HCT116 (cell line): ENCODE measurements around the gene PCBP1. TPM values are rescaled to one million over a fixed set of nuclear protein-coding genes. Genes with fewer than 3 reads are reported as not detected.
A peak's percentile ranks its signal among the peaks of the same experiment; 100 is the strongest.
"Not testable (repeated sequence)": the region's sequence is repeated elsewhere in the genome, so short reads cannot be mapped to it uniquely, and the experiment has no call there.

Experiments used
- ATAC-seq: fragments of 200-7000 bp; cut with Tn5 transposase; 2 replicates; pipeline ENCODE4 v1.9.1; 2020; ENCODE audit warnings: mild to moderate bottlenecking, moderate library complexity
- BruUV-seq: library from RNA; stranded (reverse); fragments of 400-500 nt; replicated peaks from 2 replicates; lab custom pipeline; 2021; lab: Mats Ljungman, UMichigan
- CTCF ChIA-PET: fragments of 300-600 bp; sonication (Branson Sonifier 250); formaldehyde crosslinking; loops from one replicate; lab custom pipeline; 2021; ENCODE audit warnings: antibody characterized with exemption; lab: Charles Lee
- POLR2A ChIA-PET: fragments of 300-600, 350-600 bp; sonication (Branson Sonifier 250); formaldehyde crosslinking; loops from one replicate; lab custom pipeline; 2021; ENCODE audit warnings: antibody characterized with exemption; lab: Charles Lee
- RAD21 ChIA-PET, 2 experiments: fragments of 300-600 bp; sonication (Branson Sonifier 250); formaldehyde crosslinking; loops; one replicate each; lab custom pipeline; 2023; ENCODE audit warnings: low total read pairs in 2 of 2; ENCODE audit not compliant: uncharacterized antibody in 2 of 2, unreplicated experiment in 2 of 2, low non-redundant PET in 1 of 2; lab: Charles Lee
- DNase-seq: peaks from one replicate; pipeline ENCODE4 v3.0.0-alpha.2; 2010; ENCODE audit warnings: low read depth, low spot score
- H2AFZ ChIP-seq: fragments of 200-600 bp; shearing (Covaris generic), sonication (generic); 2 replicates; pipeline ENCODE4 v1.6.1; 2017; ENCODE audit warnings: low read depth, mixed run types, mixed read lengths, antibody characterized with exemption, low read length; ENCODE audit not compliant: poor library complexity, severe bottlenecking
- H3K27ac ChIP-seq: 2 replicates; pipeline ENCODE4 v1.5.1; 2012; ENCODE audit warnings: low read depth, low read length
- H3K27me3 ChIP-seq: fragments of 200-600 bp; sonication (generic); 2 replicates; pipeline ENCODE4 v1.6.1; 2016; ENCODE audit warnings: mixed run types, low read length, mixed read lengths; ENCODE audit not compliant: insufficient read depth
- H3K36me3 ChIP-seq, 2 experiments: fragments of 200-500 bp in 1 of 2; fragments of 200-600 bp in 1 of 2; sonication (Bioruptor generic) in 1 of 2; sonication (generic) in 1 of 2; 2 replicates each; pipeline versions ENCODE4 v1.5.1 to v1.6.1; 2014 to 2016; ENCODE audit warnings: low read length in 2 of 2, inconsistent platforms in 1 of 2, mixed read lengths in 1 of 2, mixed run types in 1 of 2; ENCODE audit not compliant: insufficient read depth in 2 of 2, control insufficient read depth in 1 of 2
- H3K4me1 ChIP-seq, 2 experiments: fragments of 200-600 bp in 1 of 2; sonication (generic) in 1 of 2; 2 replicates each; pipeline versions ENCODE4 v1.5.1 to v1.6.1; 2012 to 2017; ENCODE audit warnings: low read length in 2 of 2, inconsistent platforms in 1 of 2, mild to moderate bottlenecking in 1 of 2, mixed read lengths in 1 of 2, mixed run types in 1 of 2, moderate library complexity in 1 of 2; ENCODE audit not compliant: insufficient read depth in 2 of 2, control insufficient read depth in 1 of 2
- H3K4me2 ChIP-seq: fragments of 200-600 bp; sonication (generic); 2 replicates; pipeline ENCODE4 v1.6.1; 2017; ENCODE audit warnings: mixed run types, low read length, mixed read lengths
- H3K4me3 ChIP-seq, 2 experiments: fragments of 200-600 bp in 1 of 2; sonication (generic) in 1 of 2; replicated peaks in 1 of 2; 2 replicates each; pipeline ENCODE4 v1.5.1; 2011 to 2016; ENCODE audit warnings: low read length in 2 of 2, control low read depth in 1 of 2, low read depth in 1 of 2, mild to moderate bottlenecking in 1 of 2, mixed read lengths in 1 of 2, mixed run types in 1 of 2
- H3K79me2 ChIP-seq: fragments of 200-600 bp; sonication (generic); 2 replicates; pipeline ENCODE4 v1.6.1; 2017; ENCODE audit warnings: mild to moderate bottlenecking, mixed run types, low read length, moderate library complexity, mixed read lengths; ENCODE audit not compliant: insufficient read depth
- H3K9ac ChIP-seq: fragments of 200-600 bp; sonication (generic); 2 replicates; pipeline ENCODE4 v1.6.1; 2016; ENCODE audit warnings: low read length, mixed read lengths
- H3K9me2 ChIP-seq: fragments of 200-600 bp; sonication (generic), shearing (Covaris generic); 2 replicates; pipeline ENCODE4 v1.6.1; 2017; ENCODE audit warnings: mixed run types, mild to moderate bottlenecking, moderate library complexity; ENCODE audit not compliant: insufficient read depth
- H3K9me3 ChIP-seq, 2 experiments: fragments of 200-500 bp in 1 of 2; fragments of 200-600 bp in 1 of 2; sonication (Bioruptor generic) in 1 of 2; sonication (generic) in 1 of 2; 2 replicates each; pipeline ENCODE4 v1.6.1; 2014 to 2017; ENCODE audit warnings: low read length in 2 of 2, mixed read lengths in 2 of 2, inconsistent platforms in 1 of 2, low read depth in 1 of 2, mild to moderate bottlenecking in 1 of 2, mixed run types in 1 of 2, moderate library complexity in 1 of 2; ENCODE audit not compliant: control insufficient read depth in 1 of 2, insufficient read depth in 1 of 2
- H4K20me1 ChIP-seq: fragments of 200-600 bp; sonication (generic), shearing (Covaris generic); 2 replicates; pipeline ENCODE4 v1.6.1; 2017; ENCODE audit warnings: mixed run types, mild to moderate bottlenecking, moderate library complexity; ENCODE audit not compliant: insufficient read depth
- CEBPB ChIP-seq: IDR thresholded peaks from 2 replicates; pipeline ENCODE4 v1.6.1; 2012; ENCODE audit warnings: low read depth
- EGR1 ChIP-seq: IDR thresholded peaks from 2 replicates; pipeline ENCODE4 v1.6.1; 2012; ENCODE audit warnings: low read depth
- ELF1 ChIP-seq: IDR thresholded peaks from 2 replicates; pipeline ENCODE4 v1.6.1; 2012; ENCODE audit warnings: low read depth, borderline replicate concordance
- EZH2 ChIP-seq: fragments of 200-600 bp; sonication (generic); IDR thresholded peaks from 2 replicates; pipeline ENCODE4 v1.6.1; 2017; ENCODE audit warnings: antibody characterized with exemption, mixed run types
- FOSL1 ChIP-seq: IDR thresholded peaks from 2 replicates; pipeline ENCODE4 v1.6.1; 2012; ENCODE audit warnings: low read depth
- JUND ChIP-seq: IDR thresholded peaks from 2 replicates; pipeline ENCODE4 v1.6.1; 2012
- RAD21 ChIP-seq: IDR thresholded peaks from 2 replicates; pipeline ENCODE4 v1.6.1; 2012; ENCODE audit warnings: low read depth, mild to moderate bottlenecking
- SP1 ChIP-seq: IDR thresholded peaks from 2 replicates; pipeline ENCODE4 v1.6.1; 2012; ENCODE audit warnings: low read depth
- TCF7L2 ChIP-seq: IDR thresholded peaks from 2 replicates; pipeline ENCODE4 v1.7.0; 2011; ENCODE audit warnings: borderline replicate concordance, inconsistent platforms; ENCODE audit not compliant: insufficient read depth, insufficient read length; ENCODE audit errors: extremely low read depth
- ZFX ChIP-seq: fragments of 450-650 bp; IDR thresholded peaks from 2 replicates; pipeline ENCODE4 v1.6.1; 2017
- ZNF274 ChIP-seq: fragments of 200-500 bp; sonication (Bioruptor generic); IDR thresholded peaks from 2 replicates; pipeline ENCODE4 v1.6.1; 2014; ENCODE audit warnings: mild to moderate bottlenecking, low read depth, low read length, inconsistent platforms
- intact Hi-C: fragments of 100-400 bp; cut with micrococcal nuclease; formaldehyde crosslinking; loops from 2 replicates; pipeline ENCODE4 v1.10.0; 2022
- total RNA-seq: library from RNA; stranded (reverse); gene quantifications from one replicate; pipeline ENCODE4 v1.2.1, GENCODE V29; 2021; ENCODE audit not compliant: unreplicated experiment
- TF ChIP-seq, protein P1 (sequence below): IDR thresholded peaks from 2 replicates; pipeline ENCODE4 v1.6.1; 2012
- TF ChIP-seq, protein P2 (sequence below): IDR thresholded peaks from 2 replicates; pipeline ENCODE4 v1.6.1; 2012; ENCODE audit warnings: low read depth
- TF ChIP-seq, protein P3 (sequence below): IDR thresholded peaks from 2 replicates; pipeline ENCODE4 v1.6.1; 2012
- TF ChIP-seq, protein P4 (sequence below): IDR thresholded peaks from 2 replicates; pipeline ENCODE4 v1.6.1; 2011; ENCODE audit warnings: mild to moderate bottlenecking, low read length, moderate library complexity; ENCODE audit not compliant: insufficient replicate concordance; ENCODE audit errors: extremely low read depth

Gene PCBP1
- total RNA-seq, 1 experiment from 2014 or later, result 256 TPM

DNA sequence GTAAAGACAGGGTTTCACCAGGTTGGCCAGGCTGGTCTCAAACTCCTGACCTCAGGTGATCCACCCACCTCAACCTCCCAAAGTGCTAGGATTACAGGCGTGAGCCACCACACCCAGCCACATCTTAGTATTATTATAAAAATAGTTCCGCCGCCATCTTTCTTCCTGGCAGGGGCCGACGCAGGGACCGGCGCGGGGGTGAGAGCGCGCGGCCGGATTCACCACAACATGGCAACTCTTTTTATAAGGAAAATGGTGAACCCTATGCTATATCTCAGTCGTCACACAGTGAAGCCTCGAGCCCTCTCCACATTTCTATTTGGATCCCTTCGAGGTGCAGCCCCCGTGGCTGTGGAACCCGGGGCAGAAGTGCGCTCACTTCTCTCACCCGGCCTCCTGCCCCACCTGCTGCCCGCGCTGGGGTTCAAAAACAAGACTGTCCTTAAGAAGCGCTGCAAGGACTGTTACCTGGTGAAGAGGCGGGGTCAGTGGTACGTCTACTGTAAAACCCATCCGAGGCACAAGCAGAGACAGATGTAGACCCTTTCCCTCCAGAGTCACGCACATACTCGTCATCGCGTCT, 15.1 kb downstream of the PCBP1 start:
- H3K9me3 ChIP-seq, H3K27me3 ChIP-seq, H3K79me2 ChIP-seq, H3K4me3 ChIP-seq, DNase-seq, H2AFZ ChIP-seq, intact Hi-C loops, POLR2A ChIA-PET, CTCF ChIA-PET, H3K9me2 ChIP-seq, H3K27ac ChIP-seq, H3K9ac ChIP-seq, H3K4me2 ChIP-seq, H3K36me3 ChIP-seq, BruUV-seq, ATAC-seq, RAD21 ChIA-PET, H4K20me1 ChIP-seq: not testable (repeated sequence)
- H3K4me1 ChIP-seq, result peaks cover 26 to 38% of the 10 kb centered on the region in 2 experiments

DNA sequence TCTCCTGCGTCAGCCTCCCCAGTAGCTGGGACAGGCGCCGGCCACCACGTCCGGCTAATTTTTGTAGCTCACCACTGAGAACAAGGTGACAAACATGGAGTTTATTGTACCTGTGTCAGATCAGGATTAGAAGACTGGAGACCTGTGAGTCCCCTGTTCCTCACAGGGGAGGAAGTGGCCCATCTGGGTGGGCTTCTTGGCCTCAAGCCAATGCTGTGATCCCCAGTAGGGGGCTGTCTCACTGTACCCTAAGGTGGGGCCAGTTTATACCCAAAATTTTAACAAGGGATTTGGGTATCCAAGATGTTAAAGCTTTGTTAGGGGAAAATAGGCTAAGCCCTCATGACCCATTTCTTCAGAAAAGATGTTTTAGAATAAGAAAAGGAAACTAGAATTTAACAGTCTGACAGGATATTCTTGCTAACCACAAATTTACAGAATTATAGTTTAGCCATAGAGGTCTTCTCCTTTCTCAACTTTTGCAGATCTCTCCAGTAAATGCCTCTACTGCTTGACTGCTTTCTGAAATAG, 16.3 kb downstream of the PCBP1 start:
- ChIA-PET POLR2A (interaction anchor here (1.3 to 1.8 kb wide), 3 partner anchors 18 to 33 kb away, joined by 5 to 11 read pairs (median 7); no protein-coding TSS in a partner anchor), RAD21 (no interaction called here), CTCF (no interaction called here)
- Histone ChIP-seq H2AFZ (peak overlapping the region; percentile 97), H3K9ac (0 out of 2 replicates have a peak overlapping the region, but pooled peaks have one; percentile 35), H3K36me3 (no peaks in the 10 kb centered on the region), H3K4me1 (peaks cover 38 to 49% of the 10 kb centered on the region in 2 experiments), H3K9me3 (no peaks in the 10 kb centered on the region), H3K9me2 (no peaks in the 10 kb centered on the region), H3K79me2 (no peaks in the 10 kb centered on the region), H3K4me3 (no peak overlapping the region), H4K20me1 (no peaks in the 10 kb centered on the region), H3K27ac (peak overlapping the region; percentile 61), H3K4me2 (peak overlapping the region; percentile 61), H3K27me3 (no peaks in the 10 kb centered on the region)
- intact Hi-C loops, result no loop called here
- DNase-seq, result no peak
- BruUV-seq, result no TSS peak
- no peak for ATAC-seq
- TF ChIP-seq ZNF274, result no peak
- no peak for TF ChIP-seq TCF7L2
- no peak for TF ChIP-seq EGR1
- no peak for TF ChIP-seq JUND
- TF ChIP-seq, protein P1, sequence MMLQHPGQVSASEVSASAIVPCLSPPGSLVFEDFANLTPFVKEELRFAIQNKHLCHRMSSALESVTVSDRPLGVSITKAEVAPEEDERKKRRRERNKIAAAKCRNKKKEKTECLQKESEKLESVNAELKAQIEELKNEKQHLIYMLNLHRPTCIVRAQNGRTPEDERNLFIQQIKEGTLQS, result no peak
- no peak for TF ChIP-seq EZH2
- TF ChIP-seq, protein P2, sequence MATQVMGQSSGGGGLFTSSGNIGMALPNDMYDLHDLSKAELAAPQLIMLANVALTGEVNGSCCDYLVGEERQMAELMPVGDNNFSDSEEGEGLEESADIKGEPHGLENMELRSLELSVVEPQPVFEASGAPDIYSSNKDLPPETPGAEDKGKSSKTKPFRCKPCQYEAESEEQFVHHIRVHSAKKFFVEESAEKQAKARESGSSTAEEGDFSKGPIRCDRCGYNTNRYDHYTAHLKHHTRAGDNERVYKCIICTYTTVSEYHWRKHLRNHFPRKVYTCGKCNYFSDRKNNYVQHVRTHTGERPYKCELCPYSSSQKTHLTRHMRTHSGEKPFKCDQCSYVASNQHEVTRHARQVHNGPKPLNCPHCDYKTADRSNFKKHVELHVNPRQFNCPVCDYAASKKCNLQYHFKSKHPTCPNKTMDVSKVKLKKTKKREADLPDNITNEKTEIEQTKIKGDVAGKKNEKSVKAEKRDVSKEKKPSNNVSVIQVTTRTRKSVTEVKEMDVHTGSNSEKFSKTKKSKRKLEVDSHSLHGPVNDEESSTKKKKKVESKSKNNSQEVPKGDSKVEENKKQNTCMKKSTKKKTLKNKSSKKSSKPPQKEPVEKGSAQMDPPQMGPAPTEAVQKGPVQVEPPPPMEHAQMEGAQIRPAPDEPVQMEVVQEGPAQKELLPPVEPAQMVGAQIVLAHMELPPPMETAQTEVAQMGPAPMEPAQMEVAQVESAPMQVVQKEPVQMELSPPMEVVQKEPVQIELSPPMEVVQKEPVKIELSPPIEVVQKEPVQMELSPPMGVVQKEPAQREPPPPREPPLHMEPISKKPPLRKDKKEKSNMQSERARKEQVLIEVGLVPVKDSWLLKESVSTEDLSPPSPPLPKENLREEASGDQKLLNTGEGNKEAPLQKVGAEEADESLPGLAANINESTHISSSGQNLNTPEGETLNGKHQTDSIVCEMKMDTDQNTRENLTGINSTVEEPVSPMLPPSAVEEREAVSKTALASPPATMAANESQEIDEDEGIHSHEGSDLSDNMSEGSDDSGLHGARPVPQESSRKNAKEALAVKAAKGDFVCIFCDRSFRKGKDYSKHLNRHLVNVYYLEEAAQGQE, result no peak
- no peak for TF ChIP-seq CEBPB
- no peak for TF ChIP-seq ZFX
- TF ChIP-seq, protein P3, sequence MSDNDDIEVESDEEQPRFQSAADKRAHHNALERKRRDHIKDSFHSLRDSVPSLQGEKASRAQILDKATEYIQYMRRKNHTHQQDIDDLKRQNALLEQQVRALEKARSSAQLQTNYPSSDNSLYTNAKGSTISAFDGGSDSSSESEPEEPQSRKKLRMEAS, result no peak
- no peak for TF ChIP-seq SP1
- TF ChIP-seq, protein P4, sequence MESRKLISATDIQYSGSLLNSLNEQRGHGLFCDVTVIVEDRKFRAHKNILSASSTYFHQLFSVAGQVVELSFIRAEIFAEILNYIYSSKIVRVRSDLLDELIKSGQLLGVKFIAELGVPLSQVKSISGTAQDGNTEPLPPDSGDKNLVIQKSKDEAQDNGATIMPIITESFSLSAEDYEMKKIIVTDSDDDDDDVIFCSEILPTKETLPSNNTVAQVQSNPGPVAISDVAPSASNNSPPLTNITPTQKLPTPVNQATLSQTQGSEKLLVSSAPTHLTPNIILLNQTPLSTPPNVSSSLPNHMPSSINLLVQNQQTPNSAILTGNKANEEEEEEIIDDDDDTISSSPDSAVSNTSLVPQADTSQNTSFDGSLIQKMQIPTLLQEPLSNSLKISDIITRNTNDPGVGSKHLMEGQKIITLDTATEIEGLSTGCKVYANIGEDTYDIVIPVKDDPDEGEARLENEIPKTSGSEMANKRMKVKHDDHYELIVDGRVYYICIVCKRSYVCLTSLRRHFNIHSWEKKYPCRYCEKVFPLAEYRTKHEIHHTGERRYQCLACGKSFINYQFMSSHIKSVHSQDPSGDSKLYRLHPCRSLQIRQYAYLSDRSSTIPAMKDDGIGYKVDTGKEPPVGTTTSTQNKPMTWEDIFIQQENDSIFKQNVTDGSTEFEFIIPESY, result no peak
- TF ChIP-seq ELF1, result no peak
- no peak for TF ChIP-seq RAD21
- TF ChIP-seq FOSL1, result no peak
